ENCODE measurements around the gene GATAD2A. TPM values are rescaled to one million over a fixed set of nuclear protein-coding genes. Genes with fewer than 3 reads are reported as not detected.

Gene GATAD2A
- total and polyA plus RNA-seq, 2 of the 13 experiments (the other 11 are each of a cell fraction or from before 2014, with no cell fraction given) = 16.8 to 28.6 TPM

- TF ChIP-seq MED8 (CRISPR knock-in tag; IDR thresholded peaks at IDR 0.05; ENCODE audit: insufficient replicate concordance) = no peak
- no peak for TF ChIP-seq ZNF510 (CRISPR knock-in tag; IDR thresholded peaks at IDR 0.05; ENCODE audit: low read depth)
- no peak for TF ChIP-seq PHF5A (CRISPR knock-in tag; IDR thresholded peaks at IDR 0.05; ENCODE audit: low read depth, unreplicated experiment)
- no peak for TF ChIP-seq MNT (IDR thresholded peaks at IDR 0.05)
- TF ChIP-seq ZNF790 (CRISPR knock-in tag; IDR thresholded peaks at IDR 0.05; ENCODE audit: borderline replicate concordance) = no peak
- no peak for TF ChIP-seq CEBPB (IDR thresholded peaks at IDR 0.05; ENCODE audit: borderline replicate concordance, low read depth, low read length)
- TF ChIP-seq TBX2 (CRISPR knock-in tag; IDR thresholded peaks at IDR 0.05; ENCODE audit: borderline replicate concordance) = peak; percentile 37; the same call in 1 of the 2 replicates
- TF ChIP-seq ZNF607 (CRISPR knock-in tag; IDR thresholded peaks at IDR 0.05; ENCODE audit: borderline replicate concordance) = no peak
- TF ChIP-seq RBM39 (IDR thresholded peaks at IDR 0.05; ENCODE audit: low read depth, low read length, poor library complexity, severe bottlenecking) = peak; percentile 14
- no peak for TF ChIP-seq ZNF580 (CRISPR knock-in tag; IDR thresholded peaks at IDR 0.05; ENCODE audit: borderline replicate concordance, low read depth)
- no peak for TF ChIP-seq ZNF17 (CRISPR knock-in tag; IDR thresholded peaks at IDR 0.05)
- TF ChIP-seq ZFP62 (CRISPR knock-in tag; IDR thresholded peaks at IDR 0.05) = no peak
- 0 out of 2 replicates have a peak, but pooled peaks have one; percentile 22 for TF ChIP-seq ZNF747 (CRISPR knock-in tag; IDR thresholded peaks at IDR 0.05; ENCODE audit: borderline replicate concordance)
- TF ChIP-seq ZFP82 (CRISPR knock-in tag; IDR thresholded peaks at IDR 0.05; ENCODE audit: borderline replicate concordance) = no peak
- TF ChIP-seq THAP9 (CRISPR knock-in tag; IDR thresholded peaks at IDR 0.05; ENCODE audit: borderline replicate concordance) = peak; percentile 35; the same call in 1 of the 2 replicates
- TF ChIP-seq RBFOX2 (IDR thresholded peaks at IDR 0.05; ENCODE audit: low read depth, low read length) = peak; percentile 55; the same call in 1 of the 2 replicates
- no peak for TF ChIP-seq ZNF773 (CRISPR knock-in tag; IDR thresholded peaks at IDR 0.05; ENCODE audit: borderline replicate concordance)
- TF ChIP-seq ZNF614 (CRISPR knock-in tag; IDR thresholded peaks at IDR 0.05; ENCODE audit: borderline replicate concordance) = no peak
Observed at GRCh38 chr19:19385896-19386869, 19.3 kb upstream of the GATAD2A start (continued).
